Renal cortex interstitium (tissue), 11 donors: ENCODE results near the gene ZNF613. TPM values are rescaled to one million over a fixed set of nuclear protein-coding genes. Genes with fewer than 3 reads are reported as not detected.

Source experiments
- DNase-seq, 11 donors: peaks; one replicate each; pipeline ENCODE4 v3.0.0-alpha.2; 2013; ENCODE audit warnings: low read depth in 9 of 11, low spot score in 4 of 11; ENCODE audit errors: extremely low read depth in 1 of 11
- polyA plus RNA-seq, 3 donors: library from polyadenylated mRNA; unstranded; fragments of 120-200 nt; gene quantifications; one replicate each; pipeline ENCODE4 v1.2.1, GENCODE V29; 2013; ENCODE audit not compliant: insufficient read length in 3 of 3

ZNF613 gene
- polyA plus RNA-seq, 3 donors: 13.3 to 13.9 (median 13.7) TPM

DNA sequence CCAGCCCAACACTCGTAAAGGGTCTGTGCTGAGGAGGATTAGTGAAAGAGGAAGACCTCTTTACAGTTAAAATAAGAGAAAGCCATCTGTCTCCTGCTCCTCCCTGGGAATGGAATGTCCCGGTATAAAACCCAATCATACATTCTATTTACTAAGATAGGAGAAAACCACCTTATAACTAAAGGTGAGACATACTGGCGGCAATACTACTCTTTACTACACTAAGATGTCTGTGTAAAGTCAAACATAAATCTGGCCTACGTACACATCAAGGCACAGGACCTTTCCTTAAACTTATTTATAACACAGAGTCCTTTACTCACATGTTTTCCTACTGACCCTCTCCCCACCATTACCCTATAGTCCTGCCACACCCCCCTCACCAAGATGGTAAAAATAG is 56.1 kb downstream of the ZNF613 start:
- DNase-seq: no peak

- DNase-seq: peak; percentile 84 to 97 (median 93)
Measured at GRCh38 chr19:51986309-51987291, 59.3 kb downstream of the ZNF613 start, which contains the start of gene ZNF350. Gene ZNF350 (minus strand): TSS chr19:51986840. CDS start chr19:51974360, 12,480 bp downstream.

GRCh38 chr19:51993422-51993821 is 66.2 kb downstream of the ZNF613 start:
- DNase-seq: no peak

DNA sequence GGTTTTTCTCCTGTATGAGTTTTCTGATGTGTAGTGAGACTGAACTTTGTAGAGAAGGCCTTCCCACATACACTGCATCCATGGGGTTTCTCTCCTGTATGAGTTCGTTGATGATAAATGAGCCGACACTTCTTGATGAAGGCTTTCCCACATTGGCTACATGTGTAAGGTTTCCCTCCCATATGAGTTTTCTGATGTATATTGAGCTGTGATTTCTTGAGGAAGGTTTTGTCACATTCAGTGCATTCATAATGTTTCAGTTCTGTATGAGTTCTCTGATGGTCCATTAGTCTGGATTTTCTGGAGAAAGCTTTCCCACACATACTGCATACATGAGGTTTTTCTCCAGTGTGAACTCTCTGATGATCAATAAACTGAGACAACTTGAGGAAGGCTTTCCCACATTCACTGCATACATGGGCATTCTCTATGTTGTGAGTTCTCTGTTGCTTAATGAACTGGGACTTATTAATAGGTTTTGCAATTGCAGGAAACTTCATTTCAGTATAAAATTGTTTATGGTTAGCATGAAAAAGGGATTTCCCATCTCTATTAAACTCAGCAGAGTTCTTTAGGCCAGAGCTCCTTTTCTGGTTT is 66.9 kb downstream of the ZNF613 start:
- DNase-seq: no peak

Other genes starting within 250 kb of the ZNF613 start
- gene SPACA6, start 234.1 kb upstream of the ZNF613 start, polyA plus RNA-seq: 10 to 100 TPM; 15.4 to 30.3 (median 18.0) TPM
- under 1 TPM in 2 of 3 donors, not detected in 1; 0.14 to 0.29 TPM for gene HAS1, start 203.5 kb upstream of the ZNF613 start, polyA plus RNA-seq
- 1 to 10 TPM; 1.2 to 5.0 (median 1.5) TPM for gene FPR1, start 175.6 kb upstream of the ZNF613 start, polyA plus RNA-seq
- under 1 TPM; 0.26 to 0.38 (median 0.33) TPM for gene FPR2, start 166.3 kb upstream of the ZNF613 start, polyA plus RNA-seq
- under 1 TPM; 0.19 to 0.67 (median 0.34) TPM for gene FPR3, start 132.3 kb upstream of the ZNF613 start, polyA plus RNA-seq
- 10 to 100 TPM; 41.0 to 47.7 (median 44.2) TPM for gene ZNF577, start 39.5 kb upstream of the ZNF613 start, polyA plus RNA-seq
- gene ZNF649, start 22.5 kb upstream of the ZNF613 start, polyA plus RNA-seq: 10 to 100 TPM; 27.5 to 32.0 (median 29.3) TPM
- 10 to 100 TPM; 16.9 to 22.1 (median 18.7) TPM for gene ZNF350, start 59.4 kb downstream of the ZNF613 start, polyA plus RNA-seq
- gene ZNF615, start 80.7 kb downstream of the ZNF613 start, polyA plus RNA-seq: 10 to 100 TPM; 15.7 to 19.8 (median 19.1) TPM
- 10 to 100 TPM; 15.5 to 18.9 (median 18.4) TPM for gene ZNF614, start 100.9 kb downstream of the ZNF613 start, polyA plus RNA-seq
- gene ZNF432, start 121.4 kb downstream of the ZNF613 start, polyA plus RNA-seq: 10 to 100 TPM; 22.6 to 25.1 (median 24.9) TPM
- gene ZNF841, start 168.3 kb downstream of the ZNF613 start, polyA plus RNA-seq: 10 to 100 TPM; 15.9 to 28.2 (median 16.8) TPM
- 10 to 100 TPM; 18.3 to 23.3 (median 20.4) TPM for gene ZNF616, start 212.5 kb downstream of the ZNF613 start, polyA plus RNA-seq
- 10 to 100 TPM; 14.0 to 26.3 (median 15.7) TPM for gene ZNF836, start 244.1 kb downstream of the ZNF613 start, polyA plus RNA-seq